HG03064 (cell line): ENCODE data around the gene ABCD2.
"Not testable (repeated sequence)": the region's sequence is repeated elsewhere in the genome, so short reads cannot be mapped to it uniquely, and the experiment has no call there.

Experiments
- ATAC-seq: cut with Tn5 transposase; IDR thresholded peaks from one replicate; pipeline ENCODE4 v1.9.1; 2021; ENCODE audit warnings: low read depth; ENCODE audit not compliant: unreplicated experiment

ABCD2 gene

GRCh38 chr12:39619660-39620433 lies at the start of gene ABCD2:
Gene ABCD2, minus strand, starts transcription at chr12:39619803. Its CDS starts 188 bp downstream, at chr12:39619615.
- ATAC-seq: peak; percentile 69

GRCh38 chr12:39660101-39660500 lies 40.5 kb upstream of the ABCD2 start:
- no peak for ATAC-seq

DNA sequence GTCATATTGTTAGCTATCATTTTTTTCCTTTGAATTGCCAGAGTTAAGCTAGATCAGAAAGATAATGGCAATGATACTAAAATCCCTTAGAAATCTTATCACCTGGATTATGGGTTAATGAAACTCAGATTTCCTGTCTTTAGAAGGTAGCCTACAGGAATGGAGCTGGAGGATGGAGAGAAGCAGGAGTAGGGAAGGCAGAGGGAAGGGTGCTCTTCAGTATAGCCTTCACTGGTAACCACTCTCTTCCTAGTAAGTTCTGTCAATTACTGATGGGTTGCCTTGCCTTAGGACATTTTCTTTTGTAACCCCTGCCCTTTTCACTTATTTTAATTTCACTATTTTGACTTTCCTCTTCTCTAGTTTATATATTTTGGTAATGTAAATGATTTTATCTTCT lies 27.8 kb upstream of the ABCD2 start:
- ATAC-seq: no peak

DNA sequence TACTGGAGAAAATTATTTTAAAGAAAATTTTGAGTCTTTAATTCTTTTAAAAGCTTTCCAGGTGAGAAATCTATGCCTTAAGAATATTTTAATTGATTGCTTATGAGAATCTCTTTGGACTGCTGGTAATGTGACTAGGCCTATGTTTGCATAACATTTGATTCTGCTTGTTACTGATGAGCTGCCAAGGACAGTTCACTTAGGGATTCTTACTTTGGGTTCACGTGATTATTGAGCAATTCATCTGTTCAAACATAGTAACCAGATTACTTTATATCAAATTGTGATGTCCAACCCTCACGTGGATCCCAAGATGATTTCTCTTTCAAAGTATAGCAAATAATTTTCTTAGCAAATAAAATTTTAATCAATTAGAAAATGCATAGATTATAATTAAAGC lies 27.4 kb upstream of the ABCD2 start:
- no peak for ATAC-seq

DNA sequence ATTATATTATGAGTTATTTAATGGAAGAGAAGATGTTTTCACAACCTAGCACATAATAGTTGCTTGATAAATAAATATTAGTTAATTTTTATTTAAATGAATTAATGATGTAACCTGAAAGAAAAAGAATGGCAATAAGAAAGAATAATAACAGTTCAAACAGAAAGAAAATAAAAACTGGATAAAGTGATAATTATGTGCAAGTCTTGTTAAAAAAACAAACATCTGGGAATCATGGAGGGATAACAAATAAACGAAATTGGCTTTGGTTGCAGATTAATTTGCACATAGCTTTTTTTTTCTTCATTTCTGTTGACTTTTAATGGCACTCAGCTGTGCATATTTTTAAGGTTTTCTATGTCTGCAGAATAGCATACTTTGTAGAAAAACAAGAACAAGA lies 23.4 kb upstream of the ABCD2 start:
- no peak for ATAC-seq

DNA sequence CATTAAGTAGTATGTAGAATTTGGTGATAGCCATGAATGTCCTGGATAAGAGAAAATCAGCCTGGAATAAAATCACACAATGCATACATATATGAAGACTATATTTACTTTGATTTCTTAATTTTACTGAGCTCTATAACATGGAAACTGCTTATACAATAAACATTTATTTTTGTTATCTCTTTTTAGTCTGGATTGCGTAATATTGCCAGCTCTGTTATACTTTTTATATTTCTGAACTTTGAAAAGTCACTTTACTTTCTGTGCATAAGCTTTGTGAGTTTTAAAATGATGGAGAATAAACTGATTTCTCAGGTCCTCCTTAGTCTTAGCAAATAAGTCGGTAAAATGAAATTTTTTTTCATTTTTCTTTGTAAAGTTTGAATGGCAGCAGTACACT lies 19.2 kb upstream of the ABCD2 start:
- ATAC-seq: no peak

GRCh38 chr12:39638178-39638577 lies 18.6 kb upstream of the ABCD2 start:
- ATAC-seq: no peak

DNA sequence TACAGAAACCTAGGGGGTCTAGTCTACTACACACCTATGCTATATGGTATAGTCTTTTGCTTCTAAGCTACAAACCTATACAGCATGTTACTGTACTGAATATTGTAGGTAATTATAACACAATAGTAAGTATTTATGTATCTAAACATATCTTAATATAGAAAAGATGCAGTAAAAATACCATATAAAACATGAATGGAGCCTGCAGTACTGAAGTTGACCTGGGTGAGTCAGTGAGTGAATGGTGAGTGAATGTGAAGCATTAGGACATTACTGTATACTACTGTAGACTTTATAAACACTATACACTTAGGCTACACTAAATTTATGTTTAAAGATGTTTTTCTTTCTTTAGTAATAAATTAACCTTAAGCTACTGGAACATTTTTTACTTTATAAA lies 13.1 kb upstream of the ABCD2 start:
- ATAC-seq: no peak

GRCh38 chr12:39628836-39629235 lies 9.2 kb upstream of the ABCD2 start:
- no peak for ATAC-seq

DNA sequence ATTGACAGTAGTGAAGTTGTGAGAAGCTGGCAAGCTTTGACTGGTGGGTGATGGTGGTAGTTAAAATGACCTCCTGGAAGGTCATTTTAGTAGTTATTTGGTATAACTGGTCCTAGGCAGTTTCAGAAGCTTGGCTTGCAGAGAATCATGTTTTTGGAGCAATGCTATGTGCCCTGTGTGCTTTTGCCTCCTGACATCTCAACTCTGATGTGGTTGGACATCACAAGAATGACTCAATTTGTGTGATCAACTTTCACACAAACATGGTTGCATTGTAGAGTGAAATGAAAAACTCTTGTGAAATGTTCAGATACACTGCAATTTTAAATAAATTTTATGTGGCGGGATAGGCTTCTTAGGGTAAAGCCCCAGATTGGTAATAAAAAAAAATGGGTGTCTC lies 8.3 kb upstream of the ABCD2 start:
- ATAC-seq: no peak

DNA sequence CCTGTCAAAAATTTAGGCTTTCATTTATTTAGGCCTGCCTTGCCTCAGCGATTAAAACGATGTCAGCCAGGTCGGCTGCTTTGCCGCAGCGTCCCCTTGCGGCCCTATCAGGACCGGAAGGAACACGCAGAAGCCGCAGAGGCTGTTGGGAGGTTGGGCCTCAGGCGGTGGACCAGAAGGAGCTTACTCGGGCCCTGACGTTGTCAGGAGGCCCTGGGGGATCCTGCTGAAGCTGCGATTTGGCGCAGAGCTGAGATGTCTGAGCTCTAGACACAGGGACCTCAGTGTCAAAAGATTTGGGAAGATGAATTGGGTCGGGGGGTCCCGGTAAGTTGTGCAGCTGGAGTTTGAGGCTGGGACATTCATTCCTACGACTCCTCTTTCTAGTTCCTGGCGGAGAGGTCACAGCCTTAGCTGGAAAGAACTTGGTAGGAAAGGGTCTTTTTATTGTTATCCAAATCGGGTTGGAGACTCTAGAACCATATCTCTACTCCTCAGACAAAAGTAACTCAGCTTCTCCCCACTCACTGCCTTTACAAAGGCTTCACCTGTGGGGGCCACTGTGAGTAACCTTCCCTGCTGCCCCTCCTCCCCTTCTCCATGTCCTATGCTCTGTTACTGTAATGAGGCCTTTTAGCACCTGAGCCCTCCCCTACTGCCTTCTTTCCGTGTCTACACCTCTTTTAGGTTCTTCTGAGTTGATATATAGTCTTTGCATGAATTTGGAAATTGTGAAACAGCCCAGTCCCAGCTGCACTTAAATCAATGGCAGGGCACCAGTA lies 6.6 kb upstream of the ABCD2 start:
- ATAC-seq: no peak

DNA sequence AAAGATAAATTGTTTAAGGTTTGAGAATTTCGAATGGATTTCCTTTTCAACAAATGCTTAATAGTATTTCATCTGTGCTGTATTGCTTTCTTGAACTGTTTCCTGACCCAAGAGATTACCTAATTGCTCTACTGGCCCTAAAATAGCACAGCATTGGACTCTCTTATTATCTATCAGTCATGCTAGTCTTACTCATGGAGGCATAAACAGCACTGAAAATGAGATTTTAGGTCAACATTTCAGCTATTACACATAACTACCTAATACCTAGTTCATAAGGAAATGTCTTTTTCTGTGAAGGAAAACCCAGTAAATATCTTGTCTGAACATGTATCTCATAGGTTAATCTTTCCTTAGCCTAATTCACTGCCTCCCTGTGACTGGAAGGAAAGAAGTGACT lies 4.3 kb upstream of the ABCD2 start:
- ATAC-seq: no peak

DNA sequence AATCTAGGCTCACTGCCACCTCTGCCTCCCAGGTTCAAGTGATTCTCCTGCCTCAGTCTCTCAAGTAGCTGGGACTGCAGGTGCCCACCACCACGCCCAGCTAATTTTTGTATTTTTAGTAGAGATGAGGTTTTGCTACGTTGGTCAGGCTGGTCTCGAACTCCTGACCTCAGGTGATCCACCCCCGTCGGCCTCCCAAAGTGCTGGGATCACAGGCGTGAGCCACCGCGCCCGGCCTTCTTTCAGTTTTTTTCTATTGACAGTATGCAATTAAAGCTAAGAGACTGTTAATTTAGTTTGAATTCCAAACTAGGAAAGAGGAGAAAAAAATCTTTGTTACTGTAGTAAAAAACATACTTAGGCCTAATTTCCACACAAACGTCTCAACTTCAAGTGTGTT lies 3.6 kb upstream of the ABCD2 start:
- not testable (repeated sequence) for ATAC-seq

DNA sequence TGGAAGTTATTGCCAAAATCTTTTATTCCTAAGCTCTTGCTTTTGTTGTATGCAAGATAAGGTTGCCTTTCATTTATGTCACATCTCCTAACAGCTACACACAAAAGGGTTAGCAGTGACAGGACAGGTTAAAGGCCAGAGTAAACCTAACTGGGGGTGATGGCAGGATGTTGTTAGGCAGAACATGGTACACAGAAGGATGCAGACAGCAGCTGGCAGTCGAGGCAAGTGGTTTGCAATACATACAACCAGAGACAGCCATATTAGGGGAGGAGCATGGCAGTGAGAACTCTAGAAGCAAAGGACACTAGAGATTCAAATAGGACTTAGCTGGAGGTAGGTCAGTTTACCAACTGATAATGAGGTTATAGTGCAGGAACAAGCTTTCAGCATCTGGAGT lies 2.7 kb upstream of the ABCD2 start:
- ATAC-seq: no peak

DNA sequence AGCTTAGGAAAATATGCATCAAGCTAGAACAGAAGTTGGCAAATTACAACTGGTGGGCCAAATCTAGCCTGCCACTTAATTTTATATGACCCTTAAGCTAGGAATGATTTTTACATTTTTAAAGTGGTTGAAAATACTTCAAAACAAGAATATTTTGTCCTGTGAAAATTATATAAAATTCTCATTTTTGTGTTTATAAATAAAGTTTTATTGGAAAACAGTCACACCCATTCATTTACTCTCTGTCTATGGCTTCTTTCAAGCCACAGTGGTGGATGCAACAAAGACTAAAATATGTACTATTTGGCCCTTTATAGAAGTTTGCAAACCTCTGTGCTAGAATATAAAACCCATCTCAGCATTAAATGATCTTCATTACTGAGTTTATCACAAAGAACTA lies 2.1 kb upstream of the ABCD2 start:
- no peak for ATAC-seq

DNA sequence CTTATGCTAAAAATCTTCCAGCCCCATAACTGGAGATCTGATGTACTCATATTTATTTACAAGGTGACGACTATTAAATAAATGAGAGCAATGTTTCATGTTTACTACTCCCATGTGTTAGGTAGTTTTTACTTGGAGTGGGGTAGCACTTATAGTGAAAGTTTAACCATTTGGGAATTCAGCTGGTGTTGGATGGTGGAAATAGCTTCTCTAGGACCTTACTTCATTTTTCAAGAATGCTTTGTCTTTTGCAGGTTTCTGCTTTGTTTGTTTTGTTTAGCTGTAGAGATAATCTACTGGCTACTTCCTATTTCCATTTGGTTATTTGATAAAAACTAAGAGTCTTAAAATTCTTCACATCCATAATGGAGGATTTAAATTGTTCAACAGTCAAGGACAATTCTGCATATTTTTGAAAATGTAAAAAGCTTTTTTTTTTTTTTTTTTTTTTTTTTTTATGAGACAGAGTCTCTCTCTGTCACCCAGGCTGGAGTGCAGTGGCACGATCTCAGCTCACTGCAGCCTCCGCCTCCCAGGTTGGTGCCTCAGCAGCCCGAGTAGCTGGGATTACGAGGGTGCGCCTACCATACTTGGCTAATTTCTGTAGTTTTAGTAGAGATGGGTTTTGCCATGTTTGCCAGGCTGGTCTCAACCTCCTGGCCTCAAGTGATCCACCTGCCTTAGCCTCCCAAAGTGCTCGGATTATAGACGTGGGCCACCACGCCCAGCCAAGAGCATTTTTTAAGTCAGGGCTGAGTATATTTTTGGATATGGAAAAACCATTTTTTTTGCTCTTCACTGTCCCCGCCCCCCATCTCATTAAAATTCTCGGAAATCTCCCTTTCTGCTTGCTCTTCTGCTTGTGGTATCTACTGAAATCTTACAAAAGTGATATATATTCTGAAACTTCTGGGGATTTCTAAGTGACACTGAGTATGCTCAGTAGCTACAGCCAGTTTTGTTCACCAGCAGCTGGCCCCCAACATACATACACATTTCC lies 1.4 kb upstream of the ABCD2 start:
- peak; percentile 32 for ATAC-seq

DNA sequence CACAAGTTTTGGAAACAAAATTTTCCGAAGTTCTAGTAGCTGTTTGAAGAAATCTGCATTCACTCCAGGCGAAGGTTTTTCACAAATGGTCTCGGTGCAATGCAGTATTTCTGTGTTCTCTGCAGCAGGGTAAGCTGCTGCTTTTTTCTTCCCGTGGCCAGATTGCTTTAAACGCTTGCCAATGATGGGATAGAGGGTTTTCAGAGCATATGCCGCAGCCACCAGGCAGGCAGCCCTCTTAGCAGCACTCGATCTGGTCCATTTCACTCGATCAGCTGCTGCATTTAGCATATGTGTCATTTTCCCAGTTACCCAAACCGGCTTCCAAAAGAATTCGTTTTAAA lies 315 bp downstream of the ABCD2 start:
- ATAC-seq: peak; percentile 19

GRCh38 chr12:39618701-39619100 lies 902 bp downstream of the ABCD2 start:
- ATAC-seq: no peak

DNA sequence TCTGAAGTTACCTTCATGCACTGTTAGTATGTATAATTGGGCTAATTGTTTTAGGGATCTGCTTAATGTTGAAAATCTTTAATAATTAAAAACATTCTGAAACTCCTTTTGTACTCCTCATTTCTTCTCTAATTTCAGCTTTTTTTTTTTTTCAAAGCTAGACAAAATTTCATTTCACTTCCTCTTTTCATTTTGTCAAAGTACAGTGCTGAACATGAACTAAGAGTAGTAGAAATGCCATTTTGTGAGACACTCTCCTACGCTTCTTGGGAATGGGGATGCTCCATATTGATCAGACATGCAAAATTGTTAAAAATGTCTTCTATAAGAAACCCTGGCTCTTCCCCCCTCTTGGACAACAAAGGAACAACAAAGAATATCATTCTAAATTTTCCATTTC lies 1.7 kb downstream of the ABCD2 start:
- no peak for ATAC-seq

DNA sequence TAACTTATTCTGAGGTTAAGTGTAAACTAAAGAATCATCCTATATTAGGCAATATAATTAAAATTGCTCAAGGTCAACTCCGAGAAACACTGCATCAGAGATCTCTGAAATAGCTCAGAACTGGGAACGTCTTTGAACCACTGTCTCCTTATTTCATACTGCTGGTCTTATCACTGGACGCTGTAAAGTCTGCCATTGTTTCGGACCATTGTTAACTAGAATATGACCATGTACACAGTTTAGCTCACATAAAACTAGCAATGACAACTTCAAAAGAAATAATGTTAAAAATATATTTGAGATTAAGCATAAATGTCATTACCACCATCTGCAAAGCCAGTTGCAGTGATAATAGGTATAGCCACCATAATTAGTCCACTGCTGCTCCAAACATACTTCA lies 2.9 kb downstream of the ABCD2 start:
- no peak for ATAC-seq

- ATAC-seq: no peak
Measured at GRCh38 chr12:39616251-39616650, 3.4 kb downstream of the ABCD2 start.
